ENCODE results near the gene CISTR.

DNA sequence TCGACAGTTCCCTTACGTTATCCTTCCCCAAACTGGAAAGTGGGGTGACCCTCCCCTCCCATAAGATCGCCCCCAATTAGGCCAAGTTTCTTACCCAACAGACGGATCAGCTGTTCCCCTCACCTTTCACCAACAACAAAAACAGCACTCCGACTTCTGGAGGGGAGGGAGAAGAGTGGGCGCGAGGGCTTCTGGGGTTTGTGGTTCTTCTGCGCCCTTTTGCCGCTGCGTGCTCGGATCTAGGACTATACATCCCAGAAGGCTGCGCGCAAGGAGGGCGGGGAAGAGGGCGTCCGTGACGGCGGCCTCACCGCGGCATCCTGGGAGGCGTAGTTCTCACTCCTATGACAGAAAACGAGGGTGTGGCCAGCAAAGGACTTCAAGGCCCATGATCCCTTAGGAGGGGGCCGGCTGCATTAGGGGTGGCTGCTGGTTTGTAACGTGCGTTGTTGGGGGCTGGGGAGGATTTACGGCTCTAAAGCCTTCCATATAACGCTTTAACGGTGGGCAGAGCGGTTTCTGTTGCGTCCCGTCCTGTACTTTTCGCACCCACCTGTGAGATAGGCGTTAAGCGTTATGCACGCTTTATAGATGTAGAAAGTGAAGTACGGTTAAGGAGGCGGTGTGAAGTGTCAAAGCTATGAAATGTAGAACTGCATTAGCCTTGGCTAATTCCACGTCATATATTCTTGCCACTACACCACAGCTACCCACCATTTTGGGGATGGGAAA, 24.3 kb downstream of the CISTR start, which contains the start of gene CALCOCO1:
- TF ChIP-seq, protein P1, sequence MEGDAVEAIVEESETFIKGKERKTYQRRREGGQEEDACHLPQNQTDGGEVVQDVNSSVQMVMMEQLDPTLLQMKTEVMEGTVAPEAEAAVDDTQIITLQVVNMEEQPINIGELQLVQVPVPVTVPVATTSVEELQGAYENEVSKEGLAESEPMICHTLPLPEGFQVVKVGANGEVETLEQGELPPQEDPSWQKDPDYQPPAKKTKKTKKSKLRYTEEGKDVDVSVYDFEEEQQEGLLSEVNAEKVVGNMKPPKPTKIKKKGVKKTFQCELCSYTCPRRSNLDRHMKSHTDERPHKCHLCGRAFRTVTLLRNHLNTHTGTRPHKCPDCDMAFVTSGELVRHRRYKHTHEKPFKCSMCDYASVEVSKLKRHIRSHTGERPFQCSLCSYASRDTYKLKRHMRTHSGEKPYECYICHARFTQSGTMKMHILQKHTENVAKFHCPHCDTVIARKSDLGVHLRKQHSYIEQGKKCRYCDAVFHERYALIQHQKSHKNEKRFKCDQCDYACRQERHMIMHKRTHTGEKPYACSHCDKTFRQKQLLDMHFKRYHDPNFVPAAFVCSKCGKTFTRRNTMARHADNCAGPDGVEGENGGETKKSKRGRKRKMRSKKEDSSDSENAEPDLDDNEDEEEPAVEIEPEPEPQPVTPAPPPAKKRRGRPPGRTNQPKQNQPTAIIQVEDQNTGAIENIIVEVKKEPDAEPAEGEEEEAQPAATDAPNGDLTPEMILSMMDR (IDR thresholded peaks at IDR 0.05) = no peak
- TF ChIP-seq ZFX (IDR thresholded peaks at IDR 0.05; ENCODE audit: borderline replicate concordance) = no peak
